Measurements from ENCODE around the gene VAMP2.
"Not testable (repeated sequence)": the region's sequence is repeated elsewhere in the genome, so short reads cannot be mapped to it uniquely, and the experiment has no call there.

VAMP2 gene

DNA sequence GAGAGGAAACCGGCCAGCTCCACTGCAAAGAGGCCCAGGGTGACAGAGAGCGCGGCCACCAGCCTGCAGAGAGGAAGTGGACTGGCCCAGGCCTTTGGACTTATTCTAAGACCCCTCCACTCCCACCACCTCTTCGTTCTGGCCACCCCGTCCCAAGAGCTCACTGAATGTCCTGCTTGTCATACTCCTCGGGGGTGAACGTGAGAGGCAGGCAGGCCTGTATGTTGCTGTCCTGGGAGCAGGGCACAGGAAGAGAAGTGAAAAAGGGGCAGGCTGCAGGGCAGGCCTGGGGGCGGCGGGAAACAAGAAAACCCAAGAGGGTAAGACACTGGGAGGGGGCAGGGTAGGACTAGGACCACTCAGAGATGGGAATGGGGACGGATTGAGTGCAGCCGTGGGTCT lies 13.0 kb upstream of the VAMP2 start:
- DNase-seq: no peak

DNA sequence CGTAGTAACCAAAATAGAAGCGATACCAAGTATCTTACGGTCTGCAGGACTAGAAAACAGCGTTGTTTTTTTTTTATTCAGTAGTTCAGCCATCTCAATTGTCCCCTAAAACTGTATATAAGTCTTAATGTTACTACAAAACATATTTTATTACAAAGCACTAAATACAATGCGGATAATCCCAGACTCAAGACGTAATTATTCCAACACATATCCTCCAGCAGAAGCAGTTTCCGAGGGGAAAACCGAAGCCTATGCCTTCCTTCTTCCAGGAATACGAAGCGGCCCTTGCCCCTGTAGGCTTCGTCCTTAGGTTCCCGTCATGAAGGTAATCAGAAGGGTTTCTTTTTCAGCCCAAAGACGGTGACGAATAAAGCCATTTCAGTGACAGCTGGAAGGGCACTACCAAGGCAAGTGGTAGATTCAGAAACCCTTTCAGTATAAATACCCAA lies 11.1 kb upstream of the VAMP2 start:
- DNase-seq: peak; percentile 50

DNA sequence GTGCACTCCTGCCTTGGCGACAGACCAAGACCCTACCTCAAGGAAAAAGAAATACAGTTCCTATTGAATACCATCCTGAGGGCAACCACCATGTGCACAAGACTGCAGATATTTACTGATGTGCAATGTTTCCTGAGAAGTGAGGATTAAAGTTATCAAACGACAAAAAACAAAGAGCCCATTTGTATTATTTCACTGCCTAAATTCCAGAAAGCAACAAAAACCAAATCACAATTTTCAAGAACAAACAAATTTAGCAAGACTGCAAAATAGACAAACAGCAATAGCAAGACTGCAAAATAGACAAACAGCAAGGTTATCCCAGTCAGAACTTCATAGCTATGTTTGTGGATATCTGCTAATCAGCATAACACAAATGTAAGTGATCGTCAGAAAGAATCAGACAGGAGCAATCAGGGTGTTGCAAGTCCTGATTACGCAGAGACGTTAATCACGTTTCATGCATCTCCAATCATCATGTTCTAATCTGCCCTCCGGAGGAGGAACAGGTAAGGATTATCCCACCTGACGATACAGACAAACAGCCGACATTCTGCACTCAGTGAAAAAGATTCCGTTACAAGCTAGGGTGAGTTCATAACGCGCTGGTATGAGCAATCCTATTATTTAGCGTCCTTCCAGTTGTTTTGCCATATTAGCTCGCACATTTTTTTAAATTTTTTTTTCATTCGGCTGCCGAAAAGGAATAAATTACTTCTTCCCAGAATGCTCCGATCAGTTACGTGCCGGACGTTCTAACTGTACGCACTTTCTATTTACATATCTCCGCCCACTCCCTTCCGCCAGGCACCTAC lies 10.5 kb upstream of the VAMP2 start:
- peak; percentile 95 for DNase-seq

DNA sequence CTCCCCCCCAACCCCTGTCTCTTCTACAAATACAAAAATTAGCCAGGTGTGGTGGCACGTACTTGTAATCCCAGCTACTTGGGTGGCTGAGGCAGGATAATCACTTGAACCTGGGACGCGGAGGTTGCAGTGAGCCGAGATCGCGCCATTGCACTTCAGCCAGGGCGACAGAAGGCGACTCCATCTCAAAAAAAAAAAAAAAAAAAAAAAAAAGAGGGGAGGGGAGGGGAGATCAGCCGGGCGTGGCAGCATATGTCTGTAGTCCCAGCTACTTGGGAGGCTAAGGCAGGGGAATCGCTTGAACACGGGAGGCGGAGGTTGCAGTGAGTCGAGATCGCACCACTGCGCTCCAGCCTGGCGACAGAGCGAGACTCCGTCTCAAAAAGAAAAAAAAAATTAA lies 7.4 kb upstream of the VAMP2 start:
- DNase-seq: not testable (repeated sequence)

DNA sequence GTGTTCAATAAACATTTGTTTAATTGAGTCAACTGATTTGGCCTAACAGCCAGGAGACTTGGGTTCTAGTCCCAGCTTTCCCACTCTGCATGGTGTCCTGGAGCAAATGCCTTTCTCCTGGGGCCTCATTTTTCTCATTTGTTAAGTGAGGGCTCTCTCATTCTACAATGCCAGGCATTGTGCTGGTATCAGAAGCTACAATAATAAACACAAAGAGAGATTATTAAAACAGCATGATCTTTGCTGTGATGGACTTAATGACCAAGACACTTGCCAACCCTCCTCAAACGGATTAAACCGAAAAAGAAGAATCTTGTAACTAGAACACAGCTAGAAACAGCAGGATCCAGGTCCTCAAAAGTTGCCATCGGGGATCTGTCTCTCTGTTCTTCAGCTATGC lies 4.8 kb upstream of the VAMP2 start:
- no peak for DNase-seq

DNA sequence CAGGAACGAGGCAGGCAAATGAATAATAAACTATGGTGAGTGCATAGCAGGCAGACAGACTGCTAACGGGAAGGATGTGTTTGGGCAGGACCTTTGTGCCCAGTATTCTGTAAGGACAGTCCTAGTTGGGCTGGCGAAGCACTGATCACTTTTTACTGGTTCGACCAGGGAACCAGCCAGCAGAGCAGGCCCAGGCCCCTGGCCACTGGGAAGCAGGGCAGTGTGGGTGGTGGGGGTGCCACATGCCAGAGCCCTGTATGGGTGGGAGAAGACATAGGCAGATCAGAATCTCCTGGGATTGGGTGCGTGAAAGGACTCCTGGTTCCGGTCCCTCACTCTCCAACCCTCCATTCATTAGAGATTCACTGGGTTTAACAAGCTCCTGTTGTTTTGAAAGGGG lies 4.0 kb upstream of the VAMP2 start:
- no peak for DNase-seq

DNA sequence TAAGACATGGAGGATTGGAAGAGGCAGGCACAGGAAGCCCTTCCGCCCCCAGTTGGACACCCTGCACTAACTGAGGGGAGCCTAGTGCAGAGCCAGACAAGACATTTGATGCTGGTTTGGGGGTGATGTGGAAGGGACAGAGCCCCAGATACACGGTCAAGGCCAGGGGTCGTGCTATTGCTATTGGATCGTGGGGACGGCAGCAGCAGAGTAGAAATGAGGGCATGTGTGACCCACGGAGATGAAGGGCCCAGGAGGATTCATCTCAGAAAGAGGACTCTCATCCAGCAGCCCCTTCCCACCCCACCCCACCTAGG lies 2.0 kb upstream of the VAMP2 start:
- no peak for DNase-seq

DNA sequence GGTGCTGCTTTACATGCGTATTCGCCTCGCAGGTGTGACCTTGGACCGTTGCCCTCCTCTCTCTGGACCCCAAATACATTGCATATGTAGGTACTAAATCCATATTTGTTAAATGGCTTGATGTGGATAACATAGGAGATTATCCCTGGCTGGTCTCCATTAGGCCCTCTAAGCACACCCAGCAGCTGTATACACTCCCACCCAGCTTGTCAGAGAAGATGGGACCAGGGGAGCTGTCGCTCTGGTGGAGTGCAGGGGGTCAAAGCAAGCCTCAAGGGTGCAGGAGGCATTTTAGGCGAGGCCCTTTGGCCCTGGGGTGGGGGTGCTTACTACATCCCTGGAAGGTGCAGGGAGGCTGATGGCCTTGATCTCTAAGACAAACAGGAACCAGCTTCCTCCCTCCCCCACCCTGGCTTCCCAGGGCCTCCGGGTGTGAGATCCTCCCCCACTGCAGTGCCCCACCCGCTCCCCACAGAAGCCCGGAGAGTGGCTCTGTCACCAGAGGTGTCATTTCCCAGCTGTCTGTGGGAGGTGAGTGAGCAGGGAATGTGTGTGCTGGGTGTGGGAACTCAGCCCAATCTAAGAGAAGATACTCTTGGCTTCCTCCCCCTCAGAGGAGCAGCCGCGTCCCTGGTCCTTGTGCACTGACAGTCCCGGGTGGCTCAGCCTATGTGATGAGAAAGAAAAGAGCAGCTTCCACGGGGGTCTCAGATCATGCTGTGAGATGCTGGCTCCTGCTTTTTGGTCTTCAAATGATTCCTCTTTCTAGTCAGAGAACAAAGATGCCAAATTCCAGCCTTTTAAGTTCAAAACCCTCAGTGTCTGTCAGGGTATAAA lies 1.4 kb upstream of the VAMP2 start:
- DNase-seq: no peak

DNA sequence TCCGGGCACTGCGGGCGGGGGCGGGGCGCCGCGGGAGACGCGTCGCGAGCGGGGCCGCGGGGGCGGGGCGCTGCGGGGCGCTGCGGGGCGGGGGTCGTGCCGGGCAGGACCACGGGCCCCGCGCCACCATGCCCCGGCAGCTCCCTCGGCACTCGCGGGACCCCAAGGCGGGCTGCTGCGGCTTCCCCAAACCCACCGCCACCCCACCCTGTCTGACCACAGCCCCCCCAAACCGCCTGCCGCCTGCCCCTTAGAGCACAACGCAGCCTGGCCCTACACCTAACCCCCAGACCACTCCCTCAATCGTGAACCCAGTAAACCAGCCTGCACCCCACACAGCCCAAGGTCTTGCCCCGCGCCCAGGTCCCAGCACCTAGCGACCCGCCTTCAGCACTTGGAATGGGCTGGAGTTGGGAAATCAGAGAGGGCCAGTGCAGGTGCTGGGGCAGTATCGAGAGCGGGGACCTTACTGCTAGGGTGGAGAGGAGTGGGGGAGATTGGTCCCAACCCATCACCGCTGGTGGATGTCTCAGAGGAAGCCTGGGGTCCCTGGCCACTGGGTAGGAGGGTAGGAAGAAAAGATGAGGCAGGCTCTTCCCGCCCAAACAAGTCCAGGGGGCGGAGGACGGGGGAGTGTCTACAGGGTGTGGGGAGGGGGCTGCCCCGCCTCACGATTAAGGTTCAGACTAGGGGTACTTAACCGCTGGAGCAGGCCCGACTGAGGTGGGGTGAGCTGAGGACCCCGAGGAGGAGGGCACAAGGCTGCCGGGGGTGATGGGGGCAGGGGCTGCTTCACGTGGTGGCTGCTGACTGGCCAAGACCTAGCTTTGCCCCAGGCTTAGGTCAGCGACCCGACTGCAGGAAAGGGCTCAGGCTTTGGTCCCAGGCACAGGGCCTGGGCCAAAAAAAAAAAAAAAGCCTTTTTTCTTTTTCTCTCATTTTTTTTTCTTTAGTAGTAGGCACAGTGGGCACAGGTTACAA lies 539 bp upstream of the VAMP2 start:
- no peak for DNase-seq

DNA sequence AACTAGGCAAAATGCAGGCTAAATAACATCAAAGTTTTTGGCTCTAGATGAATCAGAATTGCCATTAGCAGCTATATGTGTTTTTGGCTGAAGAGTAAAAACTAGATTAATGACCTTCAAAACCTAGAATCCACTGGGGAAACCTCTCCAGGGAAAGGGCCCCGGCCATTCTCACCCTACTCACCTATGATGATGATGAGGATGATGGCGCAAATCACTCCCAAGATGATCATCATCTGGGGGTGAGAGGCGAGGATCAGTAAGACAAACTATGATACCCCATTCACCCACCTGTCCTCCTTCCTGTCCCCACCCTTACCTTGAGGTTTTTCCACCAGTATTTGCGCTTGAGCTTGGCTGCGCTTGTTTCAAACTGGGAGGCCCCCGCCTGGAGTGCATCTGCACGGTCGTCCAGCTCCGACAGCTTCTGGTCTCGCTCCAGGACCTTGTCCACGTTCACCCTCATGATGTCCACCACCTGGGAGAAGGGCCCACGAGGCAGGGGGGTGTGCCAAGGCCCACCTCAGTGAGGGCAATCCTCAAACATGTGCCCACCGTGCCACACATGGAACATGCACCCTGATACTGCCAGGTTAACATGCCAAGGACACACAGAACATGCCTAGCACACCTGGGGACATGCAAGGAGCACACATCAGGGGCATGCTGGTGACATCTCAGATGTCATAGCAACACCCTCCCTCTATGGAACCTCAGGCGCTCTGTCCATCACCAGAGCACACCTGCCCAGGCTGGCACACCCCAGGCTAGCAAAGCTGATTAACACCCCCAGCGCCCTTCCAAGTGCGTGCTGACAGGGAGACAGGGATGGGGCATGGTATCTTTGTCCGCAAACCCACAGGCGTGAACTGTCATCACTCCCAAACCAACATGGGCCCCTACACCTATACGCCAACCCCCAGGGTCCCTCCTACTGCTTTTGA lies 1.2 kb downstream of the VAMP2 start:
- DNase-seq: no peak

DNA sequence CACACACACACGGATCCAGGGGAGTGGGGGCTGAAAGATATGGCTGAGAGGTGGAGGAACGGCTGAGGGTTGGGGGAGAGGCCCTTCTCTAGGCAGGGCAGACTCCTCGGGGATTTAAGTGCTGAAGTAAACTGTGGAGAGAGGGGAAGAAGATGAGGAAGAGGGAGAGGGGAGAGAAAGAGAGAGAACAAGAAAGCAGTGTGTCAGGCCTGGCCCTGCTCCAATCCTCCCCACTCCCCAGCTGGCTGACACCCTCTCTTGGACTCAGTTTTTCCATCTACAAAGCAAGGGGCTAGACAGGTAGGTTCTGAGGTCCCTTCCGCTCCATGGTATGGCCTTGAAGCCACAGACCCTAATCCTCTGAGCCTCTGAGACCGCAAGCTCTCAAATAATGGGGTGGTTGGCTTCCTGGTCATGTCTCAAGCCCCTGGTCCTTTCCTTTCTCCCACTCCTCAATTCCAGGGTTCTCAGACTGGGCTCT lies 2.0 kb downstream of the VAMP2 start:
- DNase-seq: no peak

DNA sequence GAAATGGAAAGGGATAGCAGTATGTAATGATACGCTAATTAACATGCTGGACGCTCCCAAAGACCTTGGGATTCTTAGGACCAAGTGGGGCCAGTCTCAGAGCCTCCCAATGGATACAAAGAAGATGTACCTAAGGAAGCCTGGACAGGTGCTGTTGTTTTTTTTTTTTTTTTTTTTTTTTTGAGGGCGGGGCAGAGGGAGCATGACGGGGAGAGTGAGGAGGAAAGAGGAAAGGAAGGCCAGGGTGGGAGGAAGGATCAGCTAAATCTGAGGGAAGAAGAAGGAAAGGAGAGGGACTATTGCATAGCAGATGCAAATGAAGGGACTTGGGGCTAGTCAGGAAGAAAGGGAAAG lies 2.5 kb downstream of the VAMP2 start:
- DNase-seq: no peak

DNA sequence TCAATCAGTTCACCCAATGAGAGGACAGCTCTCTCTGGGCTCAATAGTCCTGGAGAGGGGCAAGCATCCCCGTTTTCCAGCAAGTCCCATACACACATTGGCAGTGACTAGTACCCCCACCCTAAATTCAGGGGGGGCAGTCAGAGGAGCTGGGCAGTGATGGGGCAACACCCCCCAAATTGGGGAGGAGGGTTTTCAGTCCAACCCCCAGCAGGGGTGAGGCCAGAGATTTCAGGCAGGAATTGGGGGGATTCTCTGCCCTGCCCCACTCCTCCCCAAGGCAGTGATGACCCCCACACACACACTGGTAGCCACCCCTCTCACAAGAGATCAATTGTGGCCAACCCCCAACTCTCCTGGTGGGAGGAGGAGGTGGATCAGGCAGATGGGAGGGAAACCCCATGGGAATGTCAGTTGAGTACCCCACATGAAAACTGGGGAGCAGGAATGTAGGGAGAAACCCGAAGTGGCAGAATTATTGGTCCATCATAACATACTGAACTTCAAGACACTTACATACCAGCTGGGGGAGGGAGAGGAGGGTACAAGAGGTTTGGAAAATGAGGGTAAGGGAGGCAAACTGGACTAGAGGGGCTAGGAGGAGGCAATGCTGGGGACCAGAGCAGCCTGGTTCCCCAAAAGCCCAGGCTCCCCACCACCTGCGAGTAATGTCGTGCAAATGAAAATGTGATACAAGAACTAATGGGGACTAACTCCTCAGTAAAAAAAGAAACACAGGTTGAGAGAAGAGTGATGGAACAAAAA lies 3.1 kb downstream of the VAMP2 start:
- DNase-seq: no peak

DNA sequence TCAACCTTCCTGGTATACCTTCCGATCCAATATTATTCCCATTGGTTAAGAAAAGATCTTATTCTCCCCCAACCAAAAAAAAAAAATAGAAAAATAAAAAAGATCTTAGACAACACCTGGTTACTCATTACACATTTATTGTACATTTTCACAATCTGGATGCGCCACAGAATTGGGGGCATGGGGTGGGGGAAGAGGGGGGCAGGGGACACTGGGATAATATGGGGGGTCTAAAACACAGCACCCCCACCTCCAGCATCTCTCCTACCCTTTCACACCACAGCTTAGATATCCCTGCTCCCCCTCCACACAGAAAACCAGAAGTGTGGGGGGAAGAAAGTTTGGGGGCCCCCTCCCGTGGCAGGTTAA lies 3.7 kb downstream of the VAMP2 start:
- DNase-seq: no peak

DNA sequence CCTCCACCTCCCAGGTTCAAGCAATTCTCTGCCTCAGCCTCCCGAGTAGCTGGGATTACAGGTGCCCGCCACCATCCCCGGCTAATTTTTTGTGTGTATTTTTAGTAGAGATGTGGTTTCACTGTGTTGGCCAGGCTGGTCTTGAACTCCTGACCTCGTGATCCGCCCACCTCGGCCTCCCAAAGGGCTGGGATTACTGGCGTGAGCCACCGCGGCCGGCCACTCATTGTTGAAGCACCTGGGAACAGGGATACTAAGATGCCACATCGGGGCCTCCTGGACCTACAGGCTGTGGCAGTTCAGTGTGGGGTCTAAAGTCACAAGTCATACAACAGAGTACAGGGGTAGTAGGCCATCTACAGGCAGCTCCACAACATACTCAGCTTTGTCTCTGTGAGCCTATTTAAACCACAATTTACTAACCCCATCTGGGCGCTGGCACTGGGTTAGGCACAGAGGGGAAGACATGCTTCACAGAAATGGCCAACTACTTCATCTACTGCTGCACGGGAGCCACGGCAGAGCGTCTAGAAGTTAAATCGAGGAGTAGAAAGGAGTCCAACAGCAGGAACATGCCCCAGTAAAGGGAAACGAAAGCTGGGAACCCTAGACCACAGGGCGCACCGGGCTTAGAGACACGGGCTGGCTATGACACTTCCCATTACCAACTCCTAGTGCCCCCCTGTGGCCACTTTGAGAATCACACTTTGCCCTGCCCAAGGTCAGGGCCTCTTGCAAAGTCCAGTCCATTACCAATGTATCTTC lies 4.3 kb downstream of the VAMP2 start:
- peak; percentile 29 for DNase-seq

DNA sequence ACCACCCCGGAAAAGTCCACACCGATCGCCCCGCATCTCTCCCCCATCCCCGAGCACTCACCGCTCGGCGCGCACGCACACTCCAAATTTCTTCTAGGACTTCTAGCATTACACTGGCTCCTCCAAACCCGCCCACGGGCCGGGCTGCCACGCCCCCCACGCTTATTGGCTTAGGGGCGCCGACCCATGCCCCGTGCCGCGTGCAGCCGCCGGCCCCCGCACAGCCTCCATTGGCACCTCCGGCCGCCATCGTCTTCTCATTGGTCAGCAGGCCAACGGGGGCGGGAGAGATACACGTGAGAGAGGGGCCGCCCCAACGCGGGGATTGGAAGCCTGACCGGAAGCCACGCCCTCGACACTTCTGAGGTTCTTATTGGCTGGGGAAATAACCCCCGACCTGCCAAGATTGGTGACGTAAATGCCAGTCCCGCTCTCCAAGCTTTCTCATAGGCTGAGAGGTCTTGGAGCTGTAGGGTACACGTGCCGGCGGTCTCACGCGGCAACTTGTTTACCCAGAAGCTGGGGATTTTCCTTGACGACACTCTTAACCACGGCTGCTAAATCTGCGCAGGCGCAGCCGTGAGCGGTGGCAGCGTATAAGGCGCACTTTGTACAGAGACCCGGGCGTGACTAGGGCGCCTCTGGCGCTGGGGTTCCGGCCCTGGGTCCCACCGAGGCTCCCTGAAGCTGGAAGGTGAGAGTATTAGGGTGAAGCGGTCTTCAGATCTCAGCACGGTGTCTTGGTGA lies 6.3 kb downstream of the VAMP2 start:
- peak; percentile 100 for DNase-seq

DNA sequence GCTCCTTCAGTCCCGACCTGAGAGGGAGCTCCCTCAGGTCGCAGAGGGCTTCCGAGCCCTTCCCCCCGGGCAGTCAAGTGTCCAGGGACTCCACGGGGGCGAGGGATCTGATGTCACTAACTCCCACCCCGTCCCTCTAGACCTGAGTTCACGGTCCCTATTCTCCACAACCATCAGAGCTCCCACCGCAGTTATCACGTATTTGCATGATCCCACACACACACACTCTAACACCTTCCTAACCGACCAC lies 6.8 kb downstream of the VAMP2 start:
- no peak for DNase-seq

DNA sequence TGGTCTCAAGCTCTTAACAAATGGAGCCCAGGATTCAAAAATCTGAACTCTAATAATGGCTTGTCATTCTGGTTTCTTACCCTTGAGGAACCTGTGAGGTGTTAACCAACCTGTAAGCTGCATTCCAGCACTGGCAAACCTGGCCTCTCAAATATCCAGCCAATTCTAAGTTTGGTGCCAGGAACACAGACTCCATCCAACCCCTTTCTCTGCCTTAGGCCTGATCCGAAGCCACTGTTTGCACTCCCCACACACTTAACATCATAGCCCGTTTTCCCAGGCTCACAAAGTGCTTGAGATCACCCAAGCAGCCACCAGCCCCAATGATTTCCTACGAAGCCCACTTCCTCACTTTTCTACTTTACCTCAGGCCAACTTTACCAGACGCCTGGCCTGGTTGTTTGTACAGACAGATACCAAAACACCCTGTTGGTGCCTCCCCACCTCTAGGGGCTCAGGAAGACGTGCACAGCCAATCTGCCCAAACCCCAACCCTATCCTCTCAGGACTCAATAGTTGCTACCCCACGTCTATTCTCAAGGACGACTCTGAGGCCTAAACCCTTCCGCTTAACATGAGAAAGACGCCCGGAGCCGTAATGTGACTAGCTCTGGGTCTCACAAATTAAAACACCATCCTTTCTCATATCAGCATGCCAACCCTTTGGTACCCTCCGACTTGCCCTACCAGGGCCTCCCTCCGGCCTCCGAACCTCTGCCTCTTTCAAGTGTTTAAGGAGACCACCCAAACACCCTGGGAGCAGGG lies 7.3 kb downstream of the VAMP2 start:
- no peak for DNase-seq

DNA sequence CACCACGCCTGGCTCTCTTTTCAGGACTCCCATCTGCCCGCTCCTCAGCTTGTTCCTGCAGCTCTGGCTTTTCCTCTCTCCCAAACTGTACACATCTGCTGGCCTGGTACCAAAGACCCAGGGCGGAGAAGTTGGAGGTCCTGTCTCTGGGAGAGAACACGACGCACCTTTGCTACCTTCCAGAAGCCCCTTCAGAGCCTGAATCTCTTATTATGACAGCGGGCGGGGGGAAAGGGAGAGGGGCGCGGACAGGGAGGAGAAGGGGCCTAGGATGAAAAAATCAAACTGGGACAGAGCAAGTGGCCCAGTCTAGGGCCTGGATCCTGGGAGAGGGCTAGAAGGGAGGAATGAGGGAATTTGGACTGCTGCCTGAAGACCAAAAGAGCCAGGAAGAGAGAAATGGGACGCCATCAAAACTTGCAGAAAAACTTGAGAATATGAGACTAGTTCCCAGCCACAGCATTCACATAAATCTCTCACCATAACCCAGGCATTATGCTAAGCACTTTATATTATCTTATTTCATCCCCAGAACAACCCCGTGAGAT lies 8.1 kb downstream of the VAMP2 start:
- DNase-seq: no peak
